ENCODE results near the gene GFOD1. TPM values are rescaled to one million over a fixed set of nuclear protein-coding genes. Genes with fewer than 3 reads are reported as not detected.

The GFOD1 gene
- polyA plus RNA-seq, 1 donor from 2014 or later = 7.0 TPM

GRCh38 chr6:13453771-13454251 is 33.6 kb downstream of the GFOD1 start:
- Histone ChIP-seq H3F3A (ENCODE audit: insufficient read depth, low read length, poor library complexity, severe bottlenecking) (no peaks in the 10 kb centered on the region), H3K36me3 (ENCODE audit: insufficient read depth, low read length) (no peaks in the 10 kb centered on the region), H3K27me3 (ENCODE audit: insufficient read depth, low read depth, low read length) (no peaks in the 10 kb centered on the region), H3K79me2 (replicated peaks; ENCODE audit: insufficient read depth, low read length) (no peaks in the 10 kb centered on the region), H2AFZ (ENCODE audit: low read depth, low read length) (no peak overlapping the region), H3K9ac (ENCODE audit: low read length) (no peak overlapping the region), H3K27ac (ENCODE audit: low read length) (peak overlapping the region; percentile 6), H3K9me2 (ENCODE audit: insufficient read depth, low read length) (no peaks in the 10 kb centered on the region), H3K4me3 (ENCODE audit: low read length) (no peak overlapping the region), H4K20me1 (ENCODE audit: insufficient read depth) (no peaks in the 10 kb centered on the region), H3K4me2 (ENCODE audit: low read length) (no peak overlapping the region), H3K9me3 (ENCODE audit: low read length) (no peaks in the 10 kb centered on the region)
- TF ChIP-seq EZH2 (IDR thresholded peaks at IDR 0.05; ENCODE audit: borderline replicate concordance, insufficient read depth, low read length, poor library complexity, severe bottlenecking) (no peak), EP300 (conservative IDR thresholded peaks at IDR 0.05; ENCODE audit: poor library complexity, severe bottlenecking) (no peak), RAD21 (conservative IDR thresholded peaks at IDR 0.05) (no peak), CTCF (IDR thresholded peaks at IDR 0.05; ENCODE audit: poor library complexity, severe bottlenecking) (no peak), MXI1 (conservative IDR thresholded peaks at IDR 0.05; ENCODE audit: poor library complexity, severe bottlenecking) (no peak), SMC3 (conservative IDR thresholded peaks at IDR 0.05; ENCODE audit: poor library complexity) (no peak), POLR2AphosphoS5 (IDR thresholded peaks at IDR 0.05) (no peak), TAF1 (IDR thresholded peaks at IDR 0.05; ENCODE audit: low read depth) (no peak), REST (IDR thresholded peaks at IDR 0.05; ENCODE audit: borderline replicate concordance) (no peak)

GRCh38 chr6:13453153-13453552 is 34.2 kb downstream of the GFOD1 start:
- no peaks in the 10 kb centered on the region for H4K20me1 ChIP-seq (ENCODE audit: insufficient read depth)
- H3K79me2 ChIP-seq (replicated peaks; ENCODE audit: insufficient read depth, low read length) = no peaks in the 10 kb centered on the region
- H3F3A ChIP-seq (ENCODE audit: insufficient read depth, low read length, poor library complexity, severe bottlenecking) = no peaks in the 10 kb centered on the region
- no peak overlapping the region for H3K9ac ChIP-seq (ENCODE audit: low read length)
- H3K9me3 ChIP-seq (ENCODE audit: low read length) = no peaks in the 10 kb centered on the region
- H3K9me2 ChIP-seq (ENCODE audit: insufficient read depth, low read length) = no peaks in the 10 kb centered on the region
- TF ChIP-seq MXI1 (conservative IDR thresholded peaks at IDR 0.05; ENCODE audit: poor library complexity, severe bottlenecking) (no peak), REST (IDR thresholded peaks at IDR 0.05; ENCODE audit: borderline replicate concordance) (no peak), EP300 (conservative IDR thresholded peaks at IDR 0.05; ENCODE audit: poor library complexity, severe bottlenecking) (no peak), SMC3 (conservative IDR thresholded peaks at IDR 0.05; ENCODE audit: poor library complexity) (no peak), TAF1 (IDR thresholded peaks at IDR 0.05; ENCODE audit: low read depth) (no peak), RAD21 (conservative IDR thresholded peaks at IDR 0.05) (no peak), EZH2 (IDR thresholded peaks at IDR 0.05; ENCODE audit: borderline replicate concordance, insufficient read depth, low read length, poor library complexity, severe bottlenecking) (no peak), CTCF (IDR thresholded peaks at IDR 0.05; ENCODE audit: poor library complexity, severe bottlenecking) (no peak), POLR2AphosphoS5 (IDR thresholded peaks at IDR 0.05) (no peak)
- H2AFZ ChIP-seq (ENCODE audit: low read depth, low read length) = no peak overlapping the region
- no peaks in the 10 kb centered on the region for H3K27me3 ChIP-seq (ENCODE audit: insufficient read depth, low read depth, low read length)
- no peaks in the 10 kb centered on the region for H3K36me3 ChIP-seq (ENCODE audit: insufficient read depth, low read length)
- H3K4me2 ChIP-seq (ENCODE audit: low read length) = no peak overlapping the region
- peak overlapping the region; percentile 6 for H3K27ac ChIP-seq (ENCODE audit: low read length)
- no peak overlapping the region for H3K4me3 ChIP-seq (ENCODE audit: low read length)
